ENCODE results near the gene ABCA4. TPM values are rescaled to one million over a fixed set of nuclear protein-coding genes. Genes with fewer than 3 reads are reported as not detected.
"Not testable (repeated sequence)": the region's sequence is repeated elsewhere in the genome, so short reads cannot be mapped to it uniquely, and the experiment has no call there.

The ABCA4 gene
- total RNA-seq, 1 experiment from 2014 or later = 0.12 TPM

DNA sequence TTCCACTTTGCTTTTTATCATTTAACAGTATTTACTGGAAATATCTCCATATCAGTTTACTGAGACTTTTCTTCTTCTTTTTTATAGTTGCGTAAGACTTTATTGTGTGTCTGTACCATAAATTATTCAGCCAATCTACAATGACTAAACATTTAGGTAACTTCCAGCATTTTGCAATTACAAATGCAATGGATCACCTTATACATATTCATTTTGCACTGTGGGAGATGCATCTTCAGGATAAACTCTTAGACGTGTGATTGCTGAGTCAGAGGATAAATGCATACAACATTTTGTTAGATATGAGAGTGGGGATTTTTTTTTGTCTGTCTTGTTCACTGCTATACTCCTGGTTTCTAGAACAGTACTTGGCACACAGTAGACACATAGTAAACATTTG, 116.0 kb downstream of the ABCA4 start:
- DNase-seq (ENCODE audit: low read depth) = no peak

DNA sequence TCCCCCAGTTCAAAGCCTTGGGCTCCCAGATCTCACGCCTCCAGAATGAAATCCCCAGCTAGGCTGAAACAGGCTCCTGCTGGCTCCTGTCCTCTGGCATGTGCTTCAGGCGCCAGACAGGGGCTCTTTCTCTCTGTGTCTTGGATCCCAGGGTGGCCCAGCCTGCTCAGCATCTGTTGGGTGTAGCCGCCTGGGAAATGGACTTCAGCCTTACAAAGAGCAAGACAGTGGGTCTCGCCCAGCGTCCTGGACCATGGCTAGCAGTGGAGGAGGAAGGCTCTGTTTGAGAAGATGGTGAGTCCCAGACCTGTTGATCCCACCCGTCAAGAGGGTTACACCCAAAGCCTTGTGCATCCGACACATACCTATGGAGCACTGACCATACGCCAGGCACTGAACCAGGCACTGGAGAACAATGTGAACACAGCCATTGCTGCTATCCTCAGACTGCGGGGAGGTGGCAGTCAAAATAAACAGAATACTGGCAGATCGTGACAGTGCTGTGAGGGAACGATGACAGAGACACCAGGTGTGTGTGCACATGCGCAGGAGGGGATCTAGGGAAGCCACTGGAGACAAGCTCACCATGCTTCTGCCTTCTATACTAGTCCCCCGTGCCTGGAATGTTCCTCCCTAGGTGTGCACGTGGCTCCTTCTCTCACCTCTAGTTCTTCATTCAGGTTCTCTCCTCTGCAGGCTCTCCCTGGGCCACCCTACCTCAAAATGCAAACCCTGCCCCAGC, 118.7 kb downstream of the ABCA4 start:
- DNase-seq (ENCODE audit: low read depth) = no peak

DNA sequence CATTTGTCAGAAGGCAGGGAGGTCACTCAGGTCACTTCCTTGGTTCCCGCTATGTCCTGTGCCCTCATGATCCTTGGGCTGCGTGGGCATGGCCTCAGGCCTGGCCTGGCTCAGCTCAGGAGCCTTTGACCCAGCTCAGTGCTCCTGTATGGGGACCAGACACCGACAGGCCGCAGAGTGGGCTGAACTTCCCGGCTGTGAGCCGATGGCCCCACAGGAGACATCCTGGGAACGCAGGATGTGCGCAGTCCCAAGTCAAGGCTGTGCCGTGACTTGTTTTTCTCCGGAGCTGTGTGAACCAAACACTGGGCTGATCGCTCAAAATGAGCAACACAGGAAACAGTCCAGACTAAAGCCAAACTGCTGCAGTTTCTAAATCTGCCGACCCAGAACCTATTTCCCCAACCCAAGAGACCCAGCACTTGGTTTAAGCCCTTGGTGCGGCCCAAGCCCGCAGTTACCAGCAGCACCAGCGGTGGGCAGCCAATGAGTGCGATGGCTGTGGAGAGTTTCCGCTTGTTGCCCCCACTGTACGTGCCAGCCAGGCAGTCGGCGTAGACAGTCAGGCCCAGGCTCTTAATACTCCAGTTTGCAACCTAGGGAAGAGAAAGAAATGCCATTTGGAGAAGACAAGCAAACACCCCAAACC, 119.4 kb downstream of the ABCA4 start:
- no peak for DNase-seq (ENCODE audit: low read depth)

DNA sequence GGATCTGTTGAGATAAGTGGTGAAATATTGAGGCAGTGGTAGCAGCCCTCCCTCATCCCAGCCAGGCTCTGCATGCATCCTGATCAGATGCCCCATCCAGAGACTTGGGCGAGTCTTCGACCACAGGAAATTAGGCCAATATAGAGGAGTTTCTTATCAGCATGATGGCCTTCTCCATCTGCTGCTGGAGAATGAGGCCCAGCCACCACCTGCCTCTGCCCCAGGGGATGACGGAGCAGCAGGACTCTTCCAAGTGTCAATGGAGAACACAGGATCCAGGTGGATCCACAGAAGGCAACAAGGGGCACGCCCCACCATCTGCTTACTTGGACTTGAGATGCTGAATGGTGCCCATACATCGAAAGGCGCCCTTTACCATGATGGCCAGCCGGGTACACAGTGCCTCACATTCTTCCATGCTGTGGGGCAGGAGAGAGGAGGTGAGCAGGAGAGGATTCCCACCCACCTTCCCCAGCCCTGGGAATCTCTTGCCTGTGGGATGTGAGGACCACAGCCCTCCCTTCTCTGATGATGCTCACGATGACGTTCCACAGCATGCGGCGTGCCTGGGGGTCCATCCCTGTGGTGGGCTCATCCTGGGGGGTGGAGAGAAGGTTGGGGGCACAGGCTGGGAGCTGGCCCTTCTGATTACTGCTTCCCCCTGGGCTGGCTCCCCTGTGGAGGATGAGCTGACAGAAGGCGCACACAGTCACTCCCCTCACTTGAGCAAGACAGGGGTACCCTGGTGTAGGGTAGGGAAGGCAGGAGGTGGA, 120.3 kb downstream of the ABCA4 start:
- DNase-seq (ENCODE audit: low read depth) = no peak

DNA sequence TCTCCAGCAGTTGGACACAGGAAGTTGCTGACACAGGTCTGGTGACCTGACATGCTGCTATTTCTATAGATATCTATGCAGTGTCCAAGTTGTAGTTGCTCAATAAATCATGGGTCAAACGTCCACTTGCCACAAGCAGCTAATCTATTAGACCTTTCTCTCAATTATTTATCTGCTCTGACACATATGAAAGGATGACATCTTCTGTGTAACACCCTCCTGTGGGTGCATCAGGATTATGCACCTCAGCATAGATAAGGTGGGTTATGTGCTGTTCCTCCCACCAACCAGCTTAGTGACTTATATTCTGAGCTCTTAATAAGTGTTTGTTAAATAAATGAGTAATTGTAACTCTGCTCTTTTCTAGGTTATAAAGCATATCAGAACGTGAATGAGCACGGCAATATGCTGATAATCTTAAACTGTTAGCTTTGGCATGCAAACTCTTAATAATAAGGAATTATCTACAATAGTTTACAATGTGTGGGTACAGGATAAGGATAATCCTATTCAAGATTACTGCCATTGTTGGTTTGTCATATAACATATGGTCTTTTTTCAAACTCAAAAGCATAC, 121.0 kb downstream of the ABCA4 start:
- DNase-seq (ENCODE audit: low read depth) = no peak

DNA sequence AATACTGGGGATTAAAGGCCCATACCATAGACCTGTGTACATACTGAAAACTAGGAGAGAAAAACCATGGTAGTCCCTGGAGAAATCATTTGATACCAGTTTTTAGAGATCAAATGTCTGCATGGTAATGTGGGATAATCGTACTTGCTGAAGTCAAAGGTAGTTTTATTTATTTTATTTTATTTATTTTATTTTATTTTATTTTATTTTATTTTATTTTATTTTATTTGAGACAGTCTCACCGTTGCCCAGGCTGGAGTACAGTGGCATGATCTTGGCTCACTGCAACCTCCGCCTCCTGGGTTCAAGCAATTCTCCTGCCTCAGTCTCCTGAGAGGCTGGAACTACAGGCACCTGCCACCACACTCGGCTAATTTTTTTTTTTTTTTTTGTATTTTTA, 122.4 kb downstream of the ABCA4 start:
- not testable (repeated sequence) for DNase-seq (ENCODE audit: low read depth)

DNA sequence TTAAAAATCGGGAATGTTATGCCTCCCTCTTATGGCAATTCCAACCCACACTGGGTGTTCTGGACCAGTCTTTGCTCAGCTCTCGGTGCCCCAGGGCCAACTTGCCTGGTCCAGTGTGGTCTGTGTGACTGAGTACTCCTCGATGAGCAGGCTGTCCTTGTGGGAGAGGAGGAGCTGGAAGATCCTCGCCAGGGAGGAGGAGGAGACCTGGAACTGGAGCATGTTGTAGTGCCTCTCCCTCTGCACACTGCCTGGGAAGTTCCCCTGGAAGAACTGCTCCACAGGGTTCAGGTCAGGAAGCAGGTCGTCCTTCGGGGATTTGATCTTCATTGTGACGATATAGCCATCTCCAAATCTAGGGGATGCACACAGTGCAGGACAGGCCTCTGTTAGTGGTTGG, 123.2 kb downstream of the ABCA4 start:
- peak; percentile 63 for DNase-seq (ENCODE audit: low read depth)

DNA sequence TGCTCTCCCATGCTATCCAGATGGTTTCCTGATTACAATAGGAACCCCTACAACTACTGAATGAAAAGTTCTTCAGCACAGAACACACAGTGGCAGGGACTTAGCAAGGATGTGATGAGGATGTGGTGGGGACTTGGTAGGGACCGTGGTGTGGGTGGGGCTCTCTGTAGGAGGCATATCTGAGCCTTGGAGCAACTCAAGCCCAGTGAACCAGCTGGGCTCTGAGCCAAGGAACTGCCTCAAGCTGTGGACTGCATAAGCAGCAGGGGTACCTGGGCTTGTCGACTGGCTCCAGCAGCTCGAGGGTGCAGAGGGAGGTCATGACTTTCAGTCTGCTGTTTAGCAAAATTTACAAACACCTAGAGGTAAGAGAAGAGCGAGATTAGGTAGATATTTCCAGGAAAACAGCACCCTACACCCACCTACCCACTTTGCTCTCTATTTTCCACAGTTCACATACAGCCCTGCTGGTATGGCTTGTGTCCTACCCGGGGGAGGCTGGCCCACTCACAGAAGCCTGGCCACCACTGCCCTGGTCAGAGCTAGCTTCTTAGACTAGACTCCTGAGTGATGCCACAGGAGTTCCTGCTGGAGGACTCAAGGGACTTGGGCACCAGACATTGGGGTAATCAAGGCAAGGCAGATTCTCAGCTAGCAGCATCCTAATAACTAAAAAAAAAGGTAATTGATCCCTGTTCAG, 125.0 kb downstream of the ABCA4 start:
- DNase-seq (ENCODE audit: low read depth) = peak; percentile 82

DNA sequence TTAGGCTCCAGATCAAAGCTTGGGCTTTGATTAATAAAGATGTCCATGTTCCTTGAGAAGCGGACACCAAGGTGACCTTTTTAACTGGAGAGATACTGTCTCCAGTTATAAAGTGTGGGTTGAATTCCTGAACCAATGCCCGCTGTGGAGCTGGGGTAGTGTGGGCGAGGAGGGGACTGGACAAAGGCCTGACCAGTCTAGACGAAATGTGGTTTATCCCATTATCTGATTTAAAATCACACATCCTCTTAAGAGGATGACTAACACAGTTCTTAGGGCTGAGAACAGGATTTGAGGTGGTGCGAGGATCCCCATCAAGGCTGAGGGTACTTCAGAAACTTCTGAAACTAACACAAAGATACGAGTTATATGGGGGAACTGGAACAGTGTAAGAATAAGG, 127.2 kb downstream of the ABCA4 start:
- peak; percentile 93 for DNase-seq (ENCODE audit: low read depth)

DNA sequence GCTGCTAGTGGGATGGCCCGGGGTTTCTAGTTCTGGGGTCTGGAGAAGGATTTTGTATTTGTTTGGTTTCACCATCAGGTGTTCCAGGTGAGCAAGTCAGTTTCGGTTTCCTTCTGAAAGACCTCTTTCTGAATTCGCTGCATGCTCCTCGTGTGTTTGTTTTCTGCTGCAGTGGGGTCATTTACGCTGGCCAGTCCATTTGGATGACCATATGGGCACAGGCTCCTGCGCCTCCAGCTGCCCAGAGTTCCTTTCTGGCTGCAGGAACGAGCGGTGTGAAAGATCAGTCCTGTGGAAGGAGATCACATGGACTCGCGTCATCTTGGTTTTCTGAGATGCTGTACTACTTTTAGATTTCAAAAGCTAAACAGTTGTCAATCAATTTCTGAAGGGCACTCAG, 128.0 kb downstream of the ABCA4 start:
- DNase-seq (ENCODE audit: low read depth) = peak; percentile 45

DNA sequence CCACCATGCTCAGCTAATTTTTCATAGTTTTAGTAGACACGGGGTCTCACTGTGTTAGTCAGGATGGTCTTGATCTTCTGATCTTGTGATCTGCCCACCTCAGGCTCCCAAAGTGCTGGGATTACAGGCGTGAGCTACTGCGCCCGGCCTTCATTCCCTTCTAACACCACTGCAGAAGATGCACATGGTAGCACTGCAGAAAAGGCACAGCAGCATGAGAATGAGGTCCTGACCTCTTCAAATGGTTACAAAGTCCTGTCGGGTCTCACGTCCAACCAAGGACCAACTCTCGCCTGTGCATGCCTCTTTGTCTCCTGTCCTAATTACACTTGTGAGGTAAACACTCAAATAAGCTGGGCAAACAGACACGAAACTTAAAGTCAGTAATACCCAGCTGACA, 128.8 kb downstream of the ABCA4 start:
- no peak for DNase-seq (ENCODE audit: low read depth)

DNA sequence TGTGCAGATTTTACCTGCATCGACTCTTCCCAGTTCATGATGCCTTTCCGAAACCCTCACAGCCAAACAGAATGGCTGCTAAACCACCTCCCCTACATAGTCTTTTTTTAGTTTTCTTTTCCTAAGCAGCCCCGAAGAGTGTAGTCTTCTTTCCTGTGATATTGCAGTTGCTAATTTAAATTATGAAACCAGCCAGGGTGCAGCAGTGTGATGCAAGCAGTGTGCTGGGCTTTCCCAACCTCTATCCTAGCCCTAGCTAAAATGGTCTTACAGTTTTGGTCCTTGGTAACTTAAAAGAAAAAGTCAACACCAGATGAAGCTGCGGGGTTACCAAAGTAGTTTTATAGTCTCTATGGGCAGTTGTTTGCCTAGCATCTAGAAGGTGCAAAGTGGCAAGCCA, 129.7 kb downstream of the ABCA4 start:
- no peak for DNase-seq (ENCODE audit: low read depth)

DNA sequence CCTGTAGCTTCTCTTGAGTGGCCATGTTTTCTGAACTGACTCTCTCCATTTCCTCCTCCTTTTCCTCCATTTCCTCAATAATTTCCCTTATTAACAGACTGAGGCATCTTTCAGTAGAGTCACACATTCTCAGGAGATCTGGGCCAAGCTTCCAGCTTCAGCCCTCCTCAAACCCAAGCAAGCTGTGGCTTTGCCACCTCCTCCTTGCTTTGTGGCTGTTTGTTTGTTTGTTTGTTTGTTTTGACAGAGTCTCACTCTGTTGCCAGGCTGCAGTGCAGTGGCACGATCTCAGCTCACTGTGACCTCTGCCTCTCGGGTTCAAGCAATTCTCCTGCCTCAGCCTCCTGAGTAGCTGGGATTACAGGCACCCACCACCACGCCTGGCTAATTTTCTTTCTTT, 130.5 kb downstream of the ABCA4 start:
- not testable (repeated sequence) for DNase-seq (ENCODE audit: low read depth)

DNA sequence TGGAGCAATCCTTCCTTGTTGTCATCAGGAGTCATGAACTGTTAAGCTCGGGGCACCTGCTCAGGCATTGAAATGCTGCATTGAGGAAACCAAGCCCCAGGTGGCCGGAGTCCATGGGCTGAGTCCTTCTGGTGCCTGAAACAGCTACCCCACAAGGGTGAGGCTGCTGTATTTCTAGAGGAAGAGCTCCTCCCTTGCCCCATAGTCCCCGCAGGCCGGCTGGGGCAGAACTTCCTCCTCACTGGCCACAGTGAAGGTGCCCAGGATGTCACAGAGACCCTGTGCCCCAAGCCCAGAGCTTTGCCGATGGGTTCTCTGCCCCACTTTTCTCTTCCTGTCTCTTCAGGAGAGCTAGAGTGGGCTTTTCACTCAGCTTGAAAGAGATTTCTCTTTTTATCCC, 130.9 kb downstream of the ABCA4 start:
- DNase-seq (ENCODE audit: low read depth) = no peak

DNA sequence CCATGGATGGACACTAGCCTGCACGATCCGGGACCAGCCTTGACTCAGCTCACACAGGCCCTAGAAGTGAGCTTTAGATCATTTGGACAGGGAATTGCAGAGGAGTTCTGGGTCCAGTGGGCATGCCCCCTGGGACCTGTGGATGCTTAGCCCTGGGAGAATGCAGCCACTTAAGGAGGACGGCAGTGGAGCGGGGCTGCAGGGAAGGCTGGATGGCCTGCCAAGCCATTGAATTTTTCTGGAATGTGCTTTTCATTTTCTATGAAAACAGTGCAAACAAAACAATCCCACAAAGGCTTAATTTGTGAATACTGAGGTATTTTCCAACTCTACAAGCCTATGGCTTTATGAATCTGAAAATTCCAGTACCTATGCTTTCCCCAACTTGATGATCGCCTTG, 131.3 kb downstream of the ABCA4 start:
- DNase-seq (ENCODE audit: low read depth) = no peak

DNA sequence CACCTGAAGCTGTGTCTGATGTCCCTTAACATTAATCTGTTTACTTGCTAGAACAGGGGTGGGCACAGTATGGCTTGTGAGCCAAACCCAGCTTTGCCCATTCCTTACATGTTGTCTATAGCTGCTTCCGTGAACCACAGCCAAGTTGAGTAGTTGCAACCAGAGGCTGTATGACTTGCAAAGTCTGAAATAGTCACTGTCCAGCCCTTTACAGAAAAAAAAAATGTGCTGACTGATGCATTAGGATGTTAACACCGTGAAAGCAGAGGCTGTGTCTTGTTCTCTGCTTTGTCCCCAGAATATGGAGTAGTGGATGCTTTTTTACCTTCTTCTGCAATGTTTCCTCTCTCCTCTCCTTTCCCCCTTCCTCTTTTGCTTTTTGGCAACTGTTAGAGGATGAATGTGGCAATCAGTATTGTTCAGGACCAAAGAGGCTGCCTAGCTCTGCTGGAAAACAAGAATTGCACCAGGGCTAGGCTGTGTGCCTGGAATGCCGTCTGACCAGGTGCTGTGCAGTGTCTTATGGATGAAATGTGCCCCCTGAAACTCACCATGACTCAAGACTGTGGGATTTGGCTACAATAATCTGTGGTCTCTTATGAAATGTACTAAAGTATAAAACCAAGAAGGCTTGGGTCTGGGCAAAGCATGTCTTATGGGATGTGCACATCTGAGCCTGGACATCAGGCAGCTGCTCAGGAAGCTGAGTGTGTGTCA, 132.2 kb downstream of the ABCA4 start:
- peak; percentile 90 for DNase-seq (ENCODE audit: low read depth)

DNA sequence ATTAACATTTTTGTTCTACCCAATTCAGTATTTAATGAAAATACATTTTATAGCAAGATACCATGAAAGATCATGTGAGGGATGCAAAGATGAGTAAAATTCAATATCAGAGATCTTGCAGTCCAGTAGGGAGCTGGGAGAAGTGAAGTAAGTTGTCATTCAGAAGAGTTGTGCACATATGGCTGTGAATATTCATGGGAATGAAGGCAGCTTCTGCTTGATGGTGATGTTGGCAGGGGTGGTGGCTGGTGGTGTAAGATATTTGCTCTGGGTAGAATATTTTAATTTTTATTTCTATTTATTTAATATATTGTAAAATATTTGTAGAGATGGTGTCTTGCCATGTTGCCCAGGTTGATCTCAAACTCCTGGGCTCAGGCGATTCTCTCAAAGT, 139.7 kb downstream of the ABCA4 start:
- DNase-seq (ENCODE audit: low read depth) = no peak

DNA sequence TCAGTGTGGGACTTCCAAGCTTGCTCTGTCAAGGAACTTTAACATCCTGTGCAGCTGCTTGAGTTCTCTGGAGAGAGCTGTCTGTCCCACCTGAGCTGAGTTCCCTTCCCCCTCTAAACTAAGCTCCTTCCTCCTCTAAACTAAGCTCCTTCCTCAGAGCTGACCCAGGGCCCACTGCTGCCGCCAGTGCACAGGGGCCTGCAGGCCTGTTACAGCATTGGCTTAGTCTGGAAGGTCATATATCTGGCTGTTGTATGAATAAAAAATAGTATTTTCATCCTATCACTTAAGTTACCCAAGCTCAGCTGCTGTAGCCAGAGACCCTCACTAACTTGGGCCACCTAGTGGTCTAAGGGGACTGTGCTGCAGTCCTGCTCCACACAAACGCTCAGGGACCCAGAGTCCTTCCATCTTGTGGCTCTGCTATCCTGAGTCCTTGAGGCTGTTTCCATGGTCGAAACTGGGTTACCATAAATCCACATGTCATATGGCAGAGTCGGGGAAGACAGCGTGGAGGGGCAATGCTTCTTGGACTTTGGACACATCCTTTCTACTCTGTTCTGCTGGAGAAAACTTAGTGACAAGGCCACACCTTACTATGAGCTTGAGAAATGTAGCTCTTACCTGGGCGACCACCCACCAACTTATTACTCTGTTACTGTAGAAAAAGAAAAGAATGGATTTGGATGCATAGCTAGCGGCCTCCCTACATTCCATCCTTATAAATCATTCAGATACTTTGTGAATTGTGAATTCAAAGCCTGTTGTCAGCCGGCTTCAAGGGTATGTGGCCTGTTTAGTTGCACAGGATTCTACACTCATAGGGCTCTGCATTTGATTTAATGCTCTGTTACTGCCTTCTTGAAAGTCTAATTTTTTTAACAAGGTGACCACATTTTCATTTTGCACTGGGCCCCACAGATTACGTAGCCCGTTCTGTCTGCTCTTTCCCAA, 140.4 kb downstream of the ABCA4 start:
- peak; percentile 35 for DNase-seq (ENCODE audit: low read depth)

DNA sequence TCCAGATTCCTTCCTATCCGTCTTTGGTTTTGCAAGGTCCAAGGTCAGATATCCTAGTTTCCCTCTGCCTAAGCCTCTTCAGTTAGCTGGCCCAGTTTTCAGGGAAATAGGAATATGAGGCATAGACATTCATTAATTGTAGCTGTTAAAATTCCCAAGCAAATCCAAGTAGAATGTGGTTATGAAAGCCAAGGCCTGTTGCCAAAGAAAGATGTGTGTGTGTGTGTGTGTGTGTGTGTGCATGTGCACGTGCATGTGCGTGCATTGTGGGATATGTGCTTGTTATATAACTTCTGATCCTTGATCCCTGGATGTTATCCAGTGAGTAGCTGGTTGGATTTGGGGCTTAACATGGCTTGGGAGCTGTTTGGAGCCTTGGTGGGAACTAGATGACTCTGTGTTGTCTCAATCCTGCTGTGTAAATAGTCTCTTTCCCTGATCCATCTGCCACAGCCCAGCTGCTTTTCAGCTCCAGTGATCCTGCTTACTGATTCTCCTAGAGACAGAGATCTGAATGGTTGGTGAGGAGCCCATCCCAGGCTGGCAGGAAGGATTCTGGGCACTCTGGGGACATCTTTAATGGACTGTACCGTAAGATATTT, 141.1 kb downstream of the ABCA4 start:
- DNase-seq (ENCODE audit: low read depth) = peak; percentile 51
